ENCODE results near the gene HOOK2.
"Not testable (repeated sequence)": the region's sequence is repeated elsewhere in the genome, so short reads cannot be mapped to it uniquely, and the experiment has no call there.

HOOK2 gene

DNA sequence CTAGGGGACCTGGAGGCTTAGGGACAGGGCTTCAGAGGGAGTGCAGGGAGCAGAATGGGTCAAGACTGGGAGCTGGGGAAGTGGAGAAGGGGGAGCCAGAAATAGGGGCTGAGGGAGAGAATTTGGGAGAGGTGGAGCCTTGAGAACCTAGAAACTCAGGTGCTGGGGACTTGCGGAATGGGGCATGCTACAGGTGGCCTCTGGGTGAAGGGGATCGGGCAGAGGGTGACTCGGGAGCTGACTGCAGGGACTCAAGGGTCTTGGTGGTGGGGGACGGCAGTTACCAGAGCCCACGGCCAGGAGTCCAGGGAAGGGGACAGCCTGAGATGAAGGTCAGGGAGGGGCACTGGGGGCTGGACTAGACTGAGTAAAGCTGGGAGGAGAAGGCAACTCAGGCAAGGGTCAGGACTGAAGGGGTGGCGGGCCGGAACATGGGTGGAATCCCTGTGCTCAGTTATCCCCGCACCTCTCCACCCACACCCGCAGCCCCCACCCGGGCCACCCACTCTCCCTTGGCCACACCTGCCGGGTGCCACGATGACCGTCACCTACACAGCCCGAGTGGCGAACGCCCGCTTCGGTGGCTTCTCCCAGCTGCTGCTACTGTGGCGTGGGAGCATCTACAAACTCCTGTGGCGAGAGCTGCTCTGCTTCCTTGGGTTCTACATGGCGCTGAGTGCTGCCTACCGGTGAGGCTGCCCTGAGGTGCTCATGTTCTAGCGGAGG, 23.1 kb downstream of the HOOK2 start:
- DNase-seq (ENCODE audit: low read depth): no peak

- no peak for DNase-seq (ENCODE audit: low read depth)
Measured at GRCh38 chr19:12751635-12752034, 23.7 kb downstream of the HOOK2 start, which contains the start of gene BEST2. BEST2 (plus strand) TSS chr19:12751791; CDS start chr19:12752593, 802 bp downstream.

DNA sequence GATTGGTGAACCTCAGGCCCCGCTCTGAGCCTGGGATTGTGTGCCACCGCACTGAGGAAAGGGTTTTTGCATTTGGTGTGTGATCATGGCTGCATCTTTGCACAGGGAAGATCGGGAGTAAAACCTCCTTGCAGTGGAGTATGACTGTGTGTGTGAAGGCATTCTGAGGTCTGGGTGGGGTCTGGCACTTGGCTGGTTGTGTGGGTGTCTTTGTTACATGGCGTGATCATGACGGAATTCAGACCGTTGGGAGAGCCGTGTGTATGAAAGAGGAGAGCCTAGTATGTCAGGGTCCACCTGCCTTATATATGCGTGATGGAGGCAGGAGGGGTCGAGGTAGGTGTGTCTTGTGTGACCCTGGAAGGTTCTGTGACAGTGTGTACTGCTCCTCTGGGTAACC, 24.5 kb downstream of the HOOK2 start:
- DNase-seq (ENCODE audit: low read depth): no peak

DNA sequence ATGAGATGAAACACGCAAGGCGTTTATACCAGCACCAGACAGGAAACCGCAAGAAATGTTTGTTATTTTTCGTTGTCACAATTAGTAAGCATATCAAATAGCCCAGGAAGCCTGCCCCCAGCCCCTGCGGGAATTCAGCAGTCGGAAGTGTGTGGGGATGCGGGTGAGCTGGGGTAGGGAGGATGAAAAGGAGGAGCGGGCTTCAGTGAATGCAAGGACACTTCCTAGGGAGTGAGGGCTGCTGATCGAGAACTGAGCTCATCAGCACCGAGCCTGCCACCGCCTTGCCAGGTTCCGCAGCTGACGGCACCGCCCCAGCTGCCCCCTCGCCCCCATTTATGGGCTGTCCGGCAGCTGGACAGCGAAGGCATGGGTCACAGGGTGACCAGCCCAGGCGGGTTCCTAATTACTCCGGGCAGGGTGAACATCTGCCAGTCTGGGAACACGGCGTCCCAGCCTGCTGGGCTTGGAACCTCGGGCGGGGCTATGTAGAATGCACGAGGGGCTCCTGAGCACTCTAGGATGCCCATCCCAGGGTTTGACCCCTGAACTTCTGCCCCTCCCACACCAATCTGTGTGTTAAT, 25.3 kb downstream of the HOOK2 start:
- no peak for DNase-seq (ENCODE audit: low read depth)

DNA sequence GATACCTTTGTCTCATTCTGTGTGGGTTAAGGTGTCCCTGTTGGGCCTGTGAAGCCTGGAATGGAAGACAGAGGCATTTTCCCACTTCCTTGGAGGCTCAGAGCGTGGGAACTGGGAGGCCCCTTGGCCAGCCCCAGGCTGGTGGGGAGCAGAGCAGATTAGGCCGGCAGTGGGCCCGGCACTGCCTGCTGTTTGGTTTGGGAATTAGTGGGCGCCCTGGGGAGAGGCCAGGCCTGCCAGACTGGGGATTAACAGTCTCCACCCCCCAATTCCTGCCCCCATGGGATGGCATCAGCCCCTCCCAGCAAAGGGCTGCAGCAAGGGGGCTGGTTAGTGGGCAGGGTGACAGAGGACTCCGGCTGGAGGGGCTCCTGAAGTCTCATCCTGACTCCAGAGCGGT, 26.9 kb downstream of the HOOK2 start:
- DNase-seq (ENCODE audit: low read depth): no peak

DNA sequence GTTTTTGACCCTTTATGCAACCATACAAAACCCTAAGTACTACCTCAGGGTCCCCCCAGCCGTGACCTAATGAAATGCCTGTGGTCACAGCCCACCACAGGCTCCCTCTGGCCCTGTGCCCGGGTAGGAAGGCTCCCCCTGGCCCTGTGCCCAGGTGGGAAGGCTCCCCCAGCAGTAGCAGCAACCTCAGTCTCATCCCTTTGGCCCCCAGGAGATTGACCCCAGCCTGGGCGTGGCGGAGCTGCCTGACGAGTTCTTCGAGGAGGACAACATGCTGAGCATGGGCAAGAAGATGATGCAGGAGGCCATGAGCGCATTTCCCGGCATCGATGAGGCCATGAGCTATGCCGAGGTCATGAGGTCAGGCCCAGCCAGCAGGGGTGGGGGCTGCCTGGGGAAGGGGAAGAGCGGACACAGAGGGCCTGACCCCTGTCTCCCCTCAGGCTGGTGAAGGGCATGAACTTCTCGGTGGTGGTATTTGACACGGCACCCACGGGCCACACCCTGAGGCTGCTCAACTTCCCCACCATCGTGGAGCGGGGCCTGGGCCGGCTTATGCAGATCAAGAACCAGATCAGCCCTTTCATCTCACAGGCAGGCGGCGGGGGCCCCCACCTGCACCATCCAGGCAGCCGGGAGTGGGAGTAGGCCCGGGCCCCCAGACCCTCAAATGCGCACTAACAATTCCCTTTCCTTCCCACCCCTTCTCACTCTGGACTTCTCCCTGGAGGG, 30.0 kb downstream of the HOOK2 start:
- DNase-seq (ENCODE audit: low read depth): no peak

DNA sequence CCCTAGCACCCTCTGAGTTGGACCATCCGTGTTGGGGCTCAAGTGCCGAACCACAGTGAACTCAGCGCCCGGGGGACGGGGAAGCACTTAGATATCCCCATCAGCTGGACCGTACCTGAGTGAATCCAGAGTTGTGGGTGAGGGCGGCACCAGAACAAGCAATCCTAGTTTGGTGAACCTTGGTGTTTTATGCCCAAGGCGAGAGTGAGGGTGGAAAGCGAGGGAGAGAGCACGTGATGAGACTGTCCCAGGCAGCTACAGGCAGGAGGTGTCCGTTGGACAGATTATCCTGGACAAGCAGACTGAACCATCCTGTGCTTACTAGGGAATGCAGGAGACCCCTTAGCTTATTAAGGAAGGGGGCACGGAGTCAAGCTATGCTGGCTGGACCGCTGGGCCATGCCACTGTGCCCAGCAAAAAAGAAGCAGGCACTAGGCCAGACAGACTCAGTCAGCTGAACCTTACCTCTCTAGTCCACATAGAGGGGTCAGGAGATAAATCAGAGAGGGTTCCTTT, 37.5 kb downstream of the HOOK2 start:
- DNase-seq (ENCODE audit: low read depth): no peak

DNA sequence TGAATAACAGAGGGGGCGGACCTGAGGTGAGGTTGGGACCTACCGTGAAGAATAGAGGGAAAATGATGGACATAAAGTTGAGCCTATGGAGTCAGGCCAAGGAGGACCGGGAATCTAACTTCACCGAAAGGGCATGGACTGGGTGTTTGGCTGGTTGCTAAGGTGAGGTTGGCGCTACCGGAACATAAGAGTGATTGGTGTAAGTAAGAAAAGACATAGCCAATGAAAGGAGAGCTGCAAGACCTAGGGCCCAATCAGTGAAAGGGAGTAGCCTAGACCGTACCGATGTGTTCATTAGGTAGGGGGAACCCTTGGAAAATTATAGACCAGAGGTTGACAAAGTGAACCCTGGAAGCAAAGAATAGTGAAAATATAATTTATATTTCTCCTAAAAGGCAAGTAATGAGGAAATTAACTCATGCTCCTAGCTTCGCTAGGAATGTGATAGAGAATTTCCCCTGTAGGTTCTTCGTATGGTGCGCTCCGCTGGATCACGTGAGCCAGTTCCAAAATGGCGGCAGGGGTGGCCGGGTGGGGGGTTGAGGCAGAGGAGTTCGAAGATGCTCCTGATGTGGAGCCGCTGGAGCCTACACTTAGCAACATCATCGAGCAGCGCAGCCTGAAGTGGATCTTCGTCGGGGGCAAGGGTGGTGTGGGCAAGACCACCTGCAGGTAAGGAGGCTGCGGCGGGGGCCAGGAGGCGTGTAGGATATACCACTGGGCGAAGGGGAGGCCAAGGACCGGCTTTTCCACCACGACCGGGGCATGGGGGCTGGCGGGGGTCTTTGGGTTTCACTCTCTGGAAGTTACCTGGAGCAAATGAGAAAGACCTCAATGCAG, 38.1 kb downstream of the HOOK2 start, which contains the start of gene GET3:
Gene GET3 (plus strand): TSS at position 503 of the 840 bp plus-strand sequence. CDS start 9 bp downstream, at position 512.
- DNase-seq (ENCODE audit: low read depth): peak; percentile 66

- peak; percentile 28 for DNase-seq (ENCODE audit: low read depth)
Measured at GRCh38 chr19:12733369-12734214, 41.8 kb downstream of the HOOK2 start.

DNA sequence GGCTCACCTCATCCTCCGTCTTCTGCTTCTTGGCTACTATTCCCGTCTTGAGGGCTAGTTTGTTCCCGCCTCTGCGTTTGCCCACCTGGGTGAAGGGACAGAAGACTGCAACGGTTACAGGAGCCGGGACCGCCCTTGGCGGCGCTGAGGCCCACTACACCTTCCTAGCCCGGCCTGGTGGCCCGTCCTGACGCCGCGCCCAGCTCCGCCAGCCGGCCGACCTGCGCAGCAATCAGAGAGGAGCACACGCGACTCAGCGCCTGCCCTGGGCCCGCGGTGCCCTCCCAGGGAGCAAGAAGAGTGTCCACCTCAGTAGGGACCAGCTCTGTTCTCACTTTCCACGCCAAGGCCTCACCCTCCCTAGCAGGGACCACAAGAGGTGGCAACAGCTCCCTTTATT, 44.0 kb downstream of the HOOK2 start:
- DNase-seq (ENCODE audit: low read depth): no peak

- no peak for DNase-seq (ENCODE audit: low read depth)
Measured at GRCh38 chr19:12730064-12730463, 45.3 kb downstream of the HOOK2 start.

- DNase-seq (ENCODE audit: low read depth): no peak
Measured at GRCh38 chr19:12727745-12728433, 47.5 kb downstream of the HOOK2 start.

GRCh38 chr19:12726988-12727316, 48.4 kb downstream of the HOOK2 start:
- DNase-seq (ENCODE audit: low read depth): no peak

DNA sequence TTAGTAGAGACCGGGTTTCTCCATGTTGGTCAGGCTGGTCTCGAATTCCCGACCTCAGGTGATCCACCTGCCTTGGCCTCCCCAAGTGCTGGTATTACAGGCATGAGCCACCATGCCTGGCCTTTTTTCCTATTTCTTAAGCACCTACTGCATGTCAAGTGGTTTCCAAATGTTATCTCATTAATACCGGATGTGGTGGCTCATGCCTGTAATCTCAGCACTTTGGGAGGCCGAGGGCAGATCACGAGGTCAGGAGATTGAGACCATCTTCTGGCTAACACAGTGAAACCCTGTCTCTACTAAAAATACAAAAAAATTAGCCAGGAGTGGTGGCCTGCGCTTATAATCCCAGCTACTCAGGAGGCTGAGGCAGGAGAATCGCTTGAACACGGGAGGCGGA, 49.7 kb downstream of the HOOK2 start:
- not testable (repeated sequence) for DNase-seq (ENCODE audit: low read depth)

DNA sequence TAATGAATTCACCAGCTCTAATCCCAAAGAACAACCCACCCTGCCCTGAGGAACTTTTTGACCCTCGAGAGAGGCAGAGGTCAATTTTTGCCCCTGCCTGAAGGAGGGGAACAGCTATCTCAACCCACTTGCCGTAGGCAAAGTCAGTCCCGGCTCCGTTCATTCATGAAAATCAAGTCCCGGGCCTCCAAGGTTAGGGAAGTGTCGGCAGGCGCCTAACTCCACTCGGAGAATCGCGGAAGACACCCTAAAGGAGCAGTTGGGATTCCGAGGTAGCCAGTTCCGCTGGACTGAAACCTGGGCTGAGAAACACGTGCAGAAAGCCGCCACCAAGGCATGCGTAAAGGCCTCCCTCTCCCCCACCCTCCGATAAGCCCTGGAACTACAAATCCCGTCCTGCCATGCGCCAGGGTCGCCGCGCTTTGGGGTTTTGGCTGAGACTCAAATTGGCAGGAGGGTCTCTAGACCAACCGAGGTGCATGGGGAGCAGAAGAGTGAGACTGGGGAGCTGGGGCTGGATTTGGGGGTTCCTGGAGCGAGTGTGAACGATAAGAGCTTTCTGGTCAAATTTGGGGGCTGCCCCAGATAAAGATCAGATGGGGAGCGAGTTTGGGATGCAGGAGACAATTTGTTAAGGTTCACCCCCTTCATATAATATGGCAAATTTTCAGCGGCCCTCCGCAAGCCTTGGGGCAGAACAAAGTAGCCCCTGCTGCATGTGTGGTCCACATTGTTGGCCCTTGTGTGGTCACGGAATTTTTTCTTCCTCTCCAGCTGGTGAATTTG, 51.5 kb downstream of the HOOK2 start, which contains the start of gene TNPO2:
Gene TNPO2 (minus strand): TSS at position 292 of the 786 bp plus-strand sequence. CDS start 2,955 bp downstream, outside the sequence.
- DNase-seq (ENCODE audit: low read depth): peak; percentile 44

- DNase-seq (ENCODE audit: low read depth): no peak
Measured at GRCh38 chr19:12723381-12723640, 52.0 kb downstream of the HOOK2 start.

DNA sequence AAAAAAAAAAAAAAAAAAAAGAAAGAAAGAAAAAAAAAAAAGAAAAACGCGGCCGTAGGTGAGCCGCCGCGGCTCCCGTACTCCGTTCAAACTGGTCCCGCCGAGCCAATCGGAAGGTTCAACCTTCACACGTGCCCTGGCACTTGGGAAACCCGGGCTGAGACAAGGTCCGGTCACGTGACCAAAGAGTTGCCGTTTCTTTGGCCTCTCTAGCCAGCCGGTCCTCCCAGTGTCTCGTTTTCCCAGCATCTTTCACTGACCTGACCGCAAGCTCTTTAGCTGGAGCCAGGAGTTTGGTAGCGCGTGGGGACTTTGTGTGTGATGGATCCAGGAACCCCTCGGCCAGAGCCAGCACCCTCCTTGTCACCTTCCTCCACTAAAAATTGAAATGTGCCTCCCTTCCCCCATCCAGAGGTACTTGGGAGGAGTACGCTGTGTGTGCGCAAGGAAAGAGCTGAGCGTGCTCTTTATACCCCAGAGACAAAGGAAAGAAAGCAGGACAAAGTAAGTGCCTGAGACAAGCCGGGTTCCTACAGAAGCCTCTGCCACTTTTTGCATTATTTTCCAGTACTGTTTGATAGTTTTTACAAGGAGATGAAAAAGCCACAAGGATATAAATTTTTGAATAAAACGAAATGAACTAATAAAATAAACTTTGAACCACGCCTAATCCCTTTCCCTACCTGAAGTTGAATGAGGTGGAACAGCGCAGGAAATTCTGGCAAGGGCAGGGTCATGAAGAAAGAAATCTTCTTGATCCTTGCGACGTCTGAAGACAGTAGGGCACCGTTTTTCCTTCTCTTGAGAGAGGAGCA, 52.6 kb downstream of the HOOK2 start:
- DNase-seq (ENCODE audit: low read depth): peak; percentile 88

DNA sequence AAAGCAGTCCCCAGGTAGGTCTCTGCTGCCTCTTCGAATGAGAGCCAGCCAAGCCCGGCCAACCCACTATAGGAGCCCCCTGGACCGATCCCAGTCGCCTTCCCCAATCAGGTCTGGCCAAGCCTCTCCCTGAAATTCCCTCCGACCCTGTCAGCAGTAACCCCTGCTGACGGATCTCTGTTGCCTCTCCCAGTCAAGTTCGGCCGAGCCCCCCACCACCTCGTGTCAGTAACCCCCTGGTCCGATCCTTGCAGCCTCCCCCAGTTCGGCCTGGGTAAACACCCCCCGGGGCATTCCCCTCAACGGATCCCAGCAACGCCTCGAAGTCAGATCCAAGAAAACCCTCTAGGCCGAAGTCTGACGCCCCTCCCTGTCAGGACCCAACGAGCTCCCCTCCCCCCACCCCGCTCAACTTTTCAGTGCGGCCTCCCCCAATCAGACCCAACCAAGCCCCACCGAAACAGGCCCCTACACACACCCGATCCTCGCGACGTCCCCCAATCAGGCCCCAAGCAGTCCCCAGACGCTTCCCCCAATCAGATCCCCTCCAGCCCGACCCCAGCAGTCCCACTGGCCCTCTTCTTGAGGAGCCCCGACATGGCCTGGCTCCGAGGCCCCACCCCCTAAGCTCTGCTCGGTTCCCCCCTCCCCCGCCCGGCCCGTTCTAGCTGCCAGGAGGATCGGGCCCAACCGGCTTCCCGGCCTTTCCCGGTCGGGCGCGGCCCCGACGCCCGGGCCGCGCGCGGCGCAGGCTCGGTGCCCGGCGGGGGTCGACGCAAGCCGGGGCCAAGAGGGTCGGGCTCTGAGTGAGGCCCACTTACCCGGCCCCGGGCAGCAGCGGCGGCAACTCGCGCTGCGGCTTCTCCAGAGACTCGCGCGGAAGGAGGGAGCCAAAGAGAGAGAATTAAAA, 53.4 kb downstream of the HOOK2 start:
- peak; percentile 30 for DNase-seq (ENCODE audit: low read depth)

Data from activated T-helper 9 cell treated with anti-CD3 and anti-CD28 coated beads, Interleukin-2, amount 50 U/mL, for 16 hours (primary cell).